Stimulated activated effector memory CD8-positive, alpha-beta T cell treated with anti-CD3 and anti-CD28 coated beads, Interleukin-12 subunit alpha, Interleukin-12 subunit beta, amount 100 ng/mL, for 72 hours (primary cell): ENCODE results near the gene TSPAN16.
"Not testable (repeated sequence)": the region's sequence is repeated elsewhere in the genome, so short reads cannot be mapped to it uniquely, and the experiment has no call there.

Experiments
- ATAC-seq: fragments of 150-1000 bp; cut with Tn5 transposase; 2 replicates; pipeline ENCODE4 v1.10.0; 2021
- DNase-seq, 2 donors: peaks; one replicate each; pipeline ENCODE4 v3.0.0; 2021 to 2022; ENCODE audit warnings: low spot score in 2 of 2
- H3K27ac Mint-ChIP-seq: one replicate; pipeline ENCODE4 v1.8.0; 2022; ENCODE audit warnings: mild to moderate bottlenecking, mixed read lengths
- H3K36me3 Mint-ChIP-seq: one replicate; pipeline ENCODE4 v1.8.0; 2022; ENCODE audit warnings: mild to moderate bottlenecking, mixed read lengths
- H3K4me1 Mint-ChIP-seq: one replicate; pipeline ENCODE4 v1.8.0; 2022; ENCODE audit warnings: mixed read lengths
- H3K4me3 Mint-ChIP-seq: one replicate; pipeline ENCODE4 v1.8.0; 2022; ENCODE audit warnings: mild to moderate bottlenecking, mixed read lengths
- H3K9me3 Mint-ChIP-seq: one replicate; pipeline ENCODE4 v1.8.0; 2022; ENCODE audit warnings: mixed read lengths

TSPAN16 gene

DNA sequence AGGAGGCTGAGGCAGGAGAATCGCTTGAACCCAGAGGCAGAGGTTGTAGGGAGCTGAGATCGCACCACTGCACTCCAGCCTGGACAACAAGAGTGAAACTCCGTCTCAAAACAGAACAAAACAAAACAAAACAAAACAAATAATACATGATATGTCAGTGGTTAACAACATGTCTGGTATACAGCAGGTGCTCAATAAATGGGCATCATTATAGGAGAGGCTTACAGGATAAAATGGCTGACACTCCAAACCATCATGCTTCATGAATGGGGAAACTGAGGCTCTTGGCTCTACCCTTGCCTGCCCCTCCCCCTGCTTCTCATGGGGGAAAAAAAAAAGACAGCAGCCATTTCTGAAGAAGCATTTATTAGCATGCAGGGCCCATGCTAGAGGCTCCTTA is 46.5 kb downstream of the TSPAN16 start:
- ATAC-seq (no peak), DNase-seq (no peak)
- Mint-ChIP-seq H3K36me3 (peaks cover 21% of the 10 kb centered on the region), H3K27ac (no peak overlapping the region), H3K4me1 (peaks cover 49% of the 10 kb centered on the region), H3K4me3 (no peak overlapping the region), H3K9me3 (no peaks in the 10 kb centered on the region)

DNA sequence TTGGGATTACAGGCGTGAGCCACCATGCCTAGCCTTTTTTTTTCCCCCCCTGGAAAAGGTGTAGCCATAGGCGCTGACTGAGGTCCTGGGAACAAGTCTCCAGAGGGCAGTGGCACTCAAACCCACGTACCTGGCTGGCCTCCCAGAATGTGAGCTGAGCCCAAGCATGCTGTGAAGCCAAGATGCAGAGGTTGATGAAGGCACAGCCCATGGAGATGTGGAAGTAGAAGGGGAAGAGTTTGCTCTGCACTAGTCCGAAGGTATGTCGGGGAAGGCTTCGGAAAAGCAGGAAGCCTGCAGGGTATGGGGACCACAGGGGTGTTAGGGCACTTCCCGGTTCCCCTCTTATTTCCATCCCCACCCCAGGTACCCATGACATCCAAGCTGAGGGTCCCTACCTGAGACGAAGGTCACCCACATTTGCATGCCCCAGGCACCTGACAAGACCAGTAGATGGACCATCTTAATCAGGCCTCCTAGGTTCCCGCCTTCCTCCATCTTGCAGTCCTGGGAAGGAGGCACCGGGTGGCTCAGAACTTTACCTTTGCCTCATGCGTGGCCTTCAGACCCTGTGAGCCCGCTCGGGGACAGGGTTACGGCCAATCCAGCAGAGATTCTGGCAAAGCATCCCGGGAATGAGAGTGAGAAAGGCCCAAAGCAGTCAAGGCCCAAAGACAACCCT is 49.3 kb downstream of the TSPAN16 start:
- H3K4me1 Mint-ChIP-seq = peaks cover 40% of the 10 kb centered on the region
- H3K4me3 Mint-ChIP-seq = peak overlapping the region; percentile 99
- H3K36me3 Mint-ChIP-seq = peaks cover 24% of the 10 kb centered on the region
- DNase-seq = no peak
- ATAC-seq = no peak
- peak overlapping the region; percentile 99 for H3K27ac Mint-ChIP-seq
- peaks cover 4% of the 10 kb centered on the region for H3K9me3 Mint-ChIP-seq

DNA sequence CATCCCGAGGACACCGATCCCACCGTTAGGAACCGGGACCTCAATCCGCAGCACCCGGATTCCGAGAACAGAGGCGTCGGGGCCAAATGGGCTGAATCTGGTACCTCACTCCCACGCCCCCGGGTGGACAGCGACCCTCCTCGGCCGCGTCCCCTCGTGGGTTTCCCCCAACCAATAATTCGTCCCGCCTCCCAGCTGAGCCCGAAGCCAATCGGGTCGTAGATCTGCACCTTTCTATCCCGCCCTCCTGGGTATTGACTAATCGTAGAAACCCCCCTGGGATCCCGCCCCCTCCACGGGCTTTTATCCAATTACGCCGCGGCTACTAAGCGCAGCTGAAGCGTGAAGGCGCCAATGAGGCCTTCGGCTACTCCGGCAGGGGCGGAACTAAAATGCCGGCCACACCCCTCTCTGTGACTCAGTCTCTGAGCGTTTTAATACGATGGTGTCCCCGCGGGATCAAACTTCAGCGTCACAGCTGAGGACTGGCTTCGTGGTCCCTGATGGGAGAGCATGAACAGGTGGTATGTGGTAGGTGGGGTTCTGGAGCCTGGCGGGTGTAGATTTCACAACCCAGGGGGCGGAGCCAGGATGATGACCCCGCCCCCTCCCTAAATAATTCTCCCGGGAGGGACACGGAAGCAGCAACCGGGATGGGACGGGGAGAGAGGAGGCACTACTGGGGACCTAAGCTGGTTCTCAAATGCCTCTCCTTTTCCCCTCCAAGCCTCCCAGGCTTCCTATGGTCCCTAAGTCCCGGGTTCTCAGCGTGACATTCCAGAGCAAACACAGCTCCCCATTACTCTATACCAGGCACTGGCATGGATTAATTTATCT is 50.4 kb downstream of the TSPAN16 start, which contains the start of the genes CCDC159 and TMEM205:
TSS of gene CCDC159 (plus strand) at position 416 of the 837 bp plus-strand sequence. CDS start at position 504, 88 bp downstream.
TSS of gene TMEM205 (minus strand) at position 165 of the 837 bp plus-strand sequence. CDS start 649 bp downstream, outside the sequence.
- ATAC-seq (peak; percentile 97), DNase-seq (peak; percentile 88 to 97)
- H3K9me3 Mint-ChIP-seq = peaks cover 4% of the 10 kb centered on the region
- H3K4me1 Mint-ChIP-seq = peaks cover 40% of the 10 kb centered on the region
- peak within 1 kb of the TSS; percentile 99 for H3K4me3 Mint-ChIP-seq
- H3K27ac Mint-ChIP-seq = peak within 1 kb of the TSS; percentile 99
- peaks cover 24% of the 10 kb centered on the region for H3K36me3 Mint-ChIP-seq

DNA sequence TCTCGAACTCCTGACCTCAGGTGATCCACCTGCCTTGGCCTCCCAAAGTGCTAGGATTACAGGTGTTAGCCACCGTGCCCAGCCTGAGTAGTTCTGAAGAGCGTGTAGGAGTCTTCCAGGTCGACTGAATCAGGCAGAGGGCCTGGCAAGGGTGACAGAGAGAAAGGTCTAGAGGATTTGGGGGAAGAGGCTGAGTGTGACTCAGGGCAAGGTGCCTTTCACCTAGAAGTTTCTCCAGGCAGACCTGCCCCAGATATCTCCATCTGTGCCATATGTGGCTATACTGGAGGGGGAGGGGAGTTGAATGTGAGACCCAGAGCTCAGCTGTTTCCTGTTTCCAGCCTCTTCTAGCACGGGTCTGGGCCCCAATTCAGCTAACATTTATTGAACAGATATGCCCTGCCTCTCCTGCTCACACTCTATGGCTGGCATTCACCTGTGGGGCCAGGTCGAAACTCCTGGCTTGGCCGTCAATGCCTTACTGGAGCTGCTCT is 51.6 kb downstream of the TSPAN16 start:
- H3K27ac Mint-ChIP-seq = peak overlapping the region; percentile 99
- DNase-seq (no peak), ATAC-seq (no peak)
- H3K9me3 Mint-ChIP-seq = peaks cover 4% of the 10 kb centered on the region
- peak overlapping the region; percentile 99 for H3K4me3 Mint-ChIP-seq
- peaks cover 40% of the 10 kb centered on the region for H3K4me1 Mint-ChIP-seq
- H3K36me3 Mint-ChIP-seq = peaks cover 17% of the 10 kb centered on the region

DNA sequence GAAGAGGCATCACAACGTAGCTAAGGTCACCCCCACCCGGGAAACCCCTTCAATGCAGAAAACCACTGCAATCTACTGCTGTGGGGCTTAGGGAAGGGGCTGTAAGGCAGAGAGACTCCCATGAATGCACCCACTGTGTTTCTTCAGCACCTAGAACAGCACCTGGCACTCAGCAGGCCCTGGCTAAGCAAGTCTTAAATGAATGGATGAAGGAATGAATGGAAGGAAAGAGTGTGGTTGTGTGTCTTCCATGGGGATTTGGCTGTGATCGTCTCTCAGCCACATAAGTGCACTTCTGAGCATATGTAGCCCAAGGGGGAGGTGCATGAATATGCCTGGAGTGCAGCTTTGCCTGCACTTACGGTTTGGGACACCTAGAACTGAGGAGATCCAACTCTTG is 53.2 kb downstream of the TSPAN16 start:
- Mint-ChIP-seq H3K4me3 (no peak overlapping the region), H3K4me1 (peaks cover 39% of the 10 kb centered on the region), H3K27ac (no peak overlapping the region), H3K9me3 (peaks cover 4% of the 10 kb centered on the region), H3K36me3 (peaks cover 13% of the 10 kb centered on the region)
- DNase-seq (no peak), ATAC-seq (no peak)

DNA sequence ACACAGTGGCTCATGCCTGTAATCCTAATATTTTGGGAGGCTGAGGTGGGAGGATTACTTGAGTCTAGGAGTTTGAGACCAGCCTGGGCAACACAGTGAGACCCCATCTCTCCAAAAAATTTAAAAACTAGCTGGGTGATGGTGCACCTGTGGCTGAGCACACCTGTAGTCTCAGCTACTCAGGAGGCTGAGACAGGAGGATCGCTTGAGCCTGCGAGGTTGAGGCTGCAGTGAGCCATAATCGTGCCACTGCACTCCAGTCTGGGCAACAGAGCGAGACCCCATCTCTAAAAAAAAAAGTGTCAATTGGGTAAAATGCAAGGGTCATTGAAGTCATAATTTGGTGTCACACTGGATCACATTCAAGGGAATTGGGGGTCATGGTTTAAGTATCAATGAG is 58.1 kb downstream of the TSPAN16 start:
- not testable (repeated sequence) for H3K36me3 Mint-ChIP-seq, DNase-seq, H3K9me3 Mint-ChIP-seq, H3K27ac Mint-ChIP-seq, ATAC-seq
- Mint-ChIP-seq H3K4me3 (peak overlapping the region; percentile 70), H3K4me1 (peaks cover 16% of the 10 kb centered on the region)

DNA sequence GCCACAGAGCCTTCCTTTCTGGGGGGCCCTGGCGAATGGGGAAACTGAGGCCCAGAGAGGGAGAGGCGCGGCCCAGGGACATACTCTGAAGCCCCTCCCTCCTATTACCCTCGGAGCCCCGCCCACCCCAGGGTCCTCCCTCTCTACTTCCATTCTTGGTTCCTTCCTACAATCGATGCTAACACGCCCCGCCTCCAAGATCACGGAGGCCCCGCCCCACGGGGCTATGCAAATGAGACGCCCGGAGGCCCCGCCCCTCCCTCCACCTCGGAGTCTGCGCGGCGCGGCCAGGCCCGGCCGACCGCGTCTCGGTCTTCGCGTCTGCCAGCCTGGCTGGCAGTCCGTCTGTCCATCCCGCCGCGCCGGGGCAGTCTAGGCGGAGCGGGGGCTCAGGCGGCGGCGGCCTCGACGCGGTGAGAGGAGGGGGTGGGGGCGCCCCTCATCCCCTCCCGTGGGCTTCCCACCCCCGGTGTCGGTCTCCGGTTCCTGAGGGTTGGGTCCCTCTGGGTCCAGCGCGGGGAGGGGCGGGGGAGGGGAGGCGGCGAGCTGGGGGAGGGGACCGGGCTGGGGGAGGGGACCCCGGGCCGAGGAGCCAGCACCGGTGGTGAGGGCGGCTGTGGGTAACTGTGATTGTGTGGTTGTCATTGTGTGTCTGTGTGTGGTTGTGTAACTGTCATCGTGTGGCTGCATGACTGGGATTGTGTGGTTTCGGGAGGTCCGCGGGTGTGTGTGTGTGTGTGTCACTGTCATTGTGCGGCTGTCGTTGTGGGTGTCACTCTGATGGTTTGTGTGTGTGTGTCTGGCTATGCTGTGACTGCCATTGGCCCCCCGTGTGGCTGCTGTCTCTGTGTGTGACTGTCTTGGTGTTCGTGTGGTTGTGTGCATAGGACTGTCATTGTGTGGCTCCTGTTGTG is 59.5 kb downstream of the TSPAN16 start, which contains the start of gene PLPPR2:
TSS of gene PLPPR2 (plus strand) at position 273 of the 914 bp plus-strand sequence. CDS start 2,242 bp downstream, outside the sequence.
- ATAC-seq = peak; percentile 84
- peak within 1 kb of the TSS; percentile 70 for H3K4me3 Mint-ChIP-seq
- no peaks in the 10 kb centered on the region for H3K9me3 Mint-ChIP-seq
- peaks cover 16% of the 10 kb centered on the region for H3K4me1 Mint-ChIP-seq
- DNase-seq = peak; percentile 71 to 88
- H3K27ac Mint-ChIP-seq = peak within 1 kb of the TSS; percentile 53
- H3K36me3 Mint-ChIP-seq = no peaks in the 10 kb centered on the region

DNA sequence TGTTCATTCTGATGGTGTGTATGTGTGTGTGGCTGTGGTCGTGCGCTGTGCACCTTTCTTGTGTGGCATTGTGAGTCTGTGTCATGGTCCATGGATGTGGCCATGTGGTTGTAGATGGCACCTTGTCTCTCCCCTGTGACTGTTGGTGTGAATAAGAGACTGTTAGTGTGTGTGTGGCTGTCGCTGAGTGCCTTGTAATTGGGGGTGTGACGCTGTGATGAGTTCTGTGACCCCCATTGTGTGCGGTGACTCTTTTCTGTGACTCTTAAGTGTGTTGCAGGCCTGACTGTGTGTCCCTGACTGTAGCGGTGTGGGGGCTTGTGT is 60.1 kb downstream of the TSPAN16 start:
- H3K4me3 Mint-ChIP-seq = peak overlapping the region; percentile 70
- peak overlapping the region; percentile 53 for H3K27ac Mint-ChIP-seq
- peaks cover 16% of the 10 kb centered on the region for H3K4me1 Mint-ChIP-seq
- ATAC-seq (peak; percentile 35), DNase-seq (no peak)
- no peaks in the 10 kb centered on the region for H3K36me3 Mint-ChIP-seq
- no peaks in the 10 kb centered on the region for H3K9me3 Mint-ChIP-seq

DNA sequence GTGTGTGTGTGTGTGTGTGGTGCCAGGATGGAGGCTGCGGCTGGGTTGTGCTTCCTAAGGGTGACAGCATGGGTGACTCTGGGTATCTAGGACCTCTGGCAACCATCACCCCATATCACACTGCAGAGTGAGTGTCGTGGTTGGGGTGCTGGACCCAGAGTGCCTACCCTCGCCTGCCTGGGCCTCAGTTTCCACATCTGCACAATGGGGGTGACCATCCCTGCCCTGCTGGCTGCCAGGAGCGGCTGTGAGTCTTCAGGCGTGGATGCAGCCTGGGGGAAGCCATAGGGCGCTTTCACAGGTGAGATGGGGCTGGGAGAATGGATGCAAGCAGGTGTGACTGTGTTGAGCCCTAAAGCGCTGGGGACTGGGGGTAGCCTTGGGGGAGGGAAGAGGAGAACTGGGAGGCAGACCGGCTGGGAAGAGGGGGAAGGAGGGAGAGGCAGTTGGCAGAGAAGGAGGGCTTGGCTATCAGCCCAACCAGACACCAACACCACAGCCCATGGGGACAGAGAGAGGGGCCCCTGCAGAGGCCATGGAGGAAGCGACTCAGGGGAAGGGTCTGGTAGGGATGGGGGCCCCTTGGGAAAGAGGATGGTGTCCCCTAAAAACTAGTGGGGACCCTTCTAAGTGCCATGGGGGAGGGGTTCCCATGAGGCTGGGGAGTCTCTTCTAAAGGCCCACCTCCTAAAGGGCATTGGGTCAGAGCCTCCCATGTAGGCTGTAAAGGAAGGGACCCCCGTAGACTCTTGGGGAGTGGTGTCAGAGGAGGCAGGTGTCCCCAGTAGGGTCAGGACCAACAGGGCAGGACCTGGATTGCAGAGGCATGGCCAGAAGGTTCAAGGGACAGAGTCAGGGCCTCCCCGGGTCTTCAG is 61.0 kb downstream of the TSPAN16 start:
- peak overlapping the region; percentile 53 for H3K27ac Mint-ChIP-seq
- peak overlapping the region; percentile 70 for H3K4me3 Mint-ChIP-seq
- ATAC-seq (no peak), DNase-seq (no peak)
- no peaks in the 10 kb centered on the region for H3K9me3 Mint-ChIP-seq
- peaks cover 22% of the 10 kb centered on the region for H3K4me1 Mint-ChIP-seq
- no peaks in the 10 kb centered on the region for H3K36me3 Mint-ChIP-seq

DNA sequence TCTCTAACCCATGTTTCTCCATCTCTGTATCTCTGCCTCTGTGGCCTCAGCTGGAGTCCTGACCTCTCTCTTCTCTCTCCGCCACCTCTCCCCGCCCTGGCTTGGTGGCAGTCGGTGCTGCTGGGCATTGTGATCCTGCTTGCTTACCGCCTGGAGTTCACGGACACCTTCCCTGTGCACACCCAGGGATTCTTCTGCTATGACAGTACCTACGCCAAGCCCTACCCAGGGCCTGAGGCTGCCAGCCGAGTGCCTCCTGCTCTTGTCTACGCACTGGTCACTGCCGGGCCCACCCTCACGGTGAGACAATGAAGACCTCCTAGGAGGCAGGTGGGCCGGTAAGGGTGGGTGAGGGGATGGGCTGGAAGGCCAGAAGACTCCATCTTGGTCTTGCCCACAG is 63.5 kb downstream of the TSPAN16 start:
- Mint-ChIP-seq H3K4me3 (no peak overlapping the region), H3K9me3 (no peaks in the 10 kb centered on the region), H3K27ac (no peak overlapping the region), H3K36me3 (no peaks in the 10 kb centered on the region), H3K4me1 (peaks cover 24% of the 10 kb centered on the region)
- no peak for DNase-seq
- no peak for ATAC-seq

DNA sequence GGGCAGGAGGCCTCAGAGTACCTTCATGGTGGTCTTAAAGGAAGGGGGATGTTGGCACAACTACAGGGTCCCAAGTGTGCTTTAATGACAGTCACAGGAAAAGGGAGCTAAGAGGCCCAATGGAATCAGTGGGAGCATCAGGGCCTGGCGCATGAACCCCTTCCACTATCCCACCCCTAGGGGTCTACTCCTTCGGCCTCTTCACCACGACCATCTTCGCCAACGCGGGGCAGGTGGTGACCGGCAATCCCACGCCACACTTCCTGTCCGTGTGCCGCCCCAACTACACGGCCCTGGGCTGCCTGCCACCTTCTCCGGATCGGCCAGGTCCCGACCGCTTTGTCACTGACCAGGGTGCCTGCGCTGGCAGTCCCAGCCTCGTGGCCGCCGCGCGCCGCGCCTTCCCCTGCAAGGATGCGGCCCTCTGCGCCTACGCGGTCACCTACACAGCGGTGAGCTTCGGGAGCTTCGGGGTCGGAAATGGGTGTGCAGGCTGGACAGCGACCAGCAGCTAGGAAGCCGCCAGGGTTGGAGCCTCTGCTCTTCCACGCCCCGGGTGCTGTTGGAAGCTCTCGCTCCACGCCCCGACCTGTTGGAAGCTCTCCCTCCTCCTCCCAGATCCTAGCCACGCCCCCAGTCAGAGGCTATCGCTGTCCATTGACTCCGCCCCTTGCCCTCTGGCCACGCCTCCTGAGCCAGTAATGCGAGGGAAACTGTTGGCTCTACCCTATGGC is 65.2 kb downstream of the TSPAN16 start:
- Mint-ChIP-seq H3K4me1 (peaks cover 14% of the 10 kb centered on the region), H3K9me3 (no peaks in the 10 kb centered on the region), H3K4me3 (no peak overlapping the region), H3K36me3 (no peaks in the 10 kb centered on the region), H3K27ac (no peak overlapping the region)
- ATAC-seq (no peak), DNase-seq (no peak)

DNA sequence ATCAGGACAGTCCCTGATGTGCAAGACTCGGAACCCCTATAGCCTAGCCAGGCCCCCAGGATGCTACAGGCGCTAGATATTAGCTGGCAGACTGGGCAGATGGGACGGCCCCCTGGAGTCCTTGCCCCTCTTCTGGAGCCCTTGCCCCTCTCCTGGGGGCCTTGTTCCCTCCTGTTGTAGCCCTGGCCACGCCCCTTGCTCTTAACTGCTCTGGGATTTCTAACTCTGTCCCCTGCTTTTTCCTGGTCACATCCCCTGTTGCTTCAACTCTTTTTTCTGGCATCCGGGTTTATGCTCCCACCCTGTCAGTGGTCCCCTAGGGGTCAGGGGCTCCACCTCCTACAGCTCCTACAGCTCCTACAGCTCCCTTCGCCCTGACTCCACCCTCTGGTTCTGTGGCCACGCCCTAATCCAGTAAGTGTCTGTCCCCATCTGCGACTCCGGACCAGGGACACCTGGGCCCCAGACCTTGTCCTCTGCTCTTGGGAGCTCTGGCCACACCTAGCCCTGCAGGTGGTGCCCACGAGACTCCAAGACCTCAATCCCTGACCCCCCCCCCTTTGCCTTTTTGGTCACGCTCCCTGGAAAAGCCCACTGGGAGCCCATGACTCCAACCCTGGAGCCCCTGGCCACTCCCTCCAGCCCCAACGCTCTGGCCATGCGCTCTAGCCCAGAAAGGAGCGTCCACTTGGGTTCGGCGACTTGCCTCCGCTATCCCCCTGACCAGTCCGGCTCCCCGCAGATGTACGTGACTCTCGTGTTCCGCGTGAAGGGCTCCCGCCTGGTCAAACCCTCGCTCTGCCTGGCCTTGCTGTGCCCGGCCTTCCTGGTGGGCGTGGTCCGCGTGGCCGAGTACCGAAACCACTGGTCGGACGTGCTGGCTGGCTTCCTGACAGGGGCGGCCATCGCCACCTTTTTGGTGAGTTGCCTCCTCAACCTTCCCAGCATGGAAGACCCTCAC is 66.1 kb downstream of the TSPAN16 start:
- H3K27ac Mint-ChIP-seq = no peak overlapping the region
- H3K4me1 Mint-ChIP-seq = peaks cover 9% of the 10 kb centered on the region
- H3K36me3 Mint-ChIP-seq = peaks cover 4% of the 10 kb centered on the region
- no peak for DNase-seq
- no peaks in the 10 kb centered on the region for H3K9me3 Mint-ChIP-seq
- H3K4me3 Mint-ChIP-seq = no peak overlapping the region
- ATAC-seq = no peak

DNA sequence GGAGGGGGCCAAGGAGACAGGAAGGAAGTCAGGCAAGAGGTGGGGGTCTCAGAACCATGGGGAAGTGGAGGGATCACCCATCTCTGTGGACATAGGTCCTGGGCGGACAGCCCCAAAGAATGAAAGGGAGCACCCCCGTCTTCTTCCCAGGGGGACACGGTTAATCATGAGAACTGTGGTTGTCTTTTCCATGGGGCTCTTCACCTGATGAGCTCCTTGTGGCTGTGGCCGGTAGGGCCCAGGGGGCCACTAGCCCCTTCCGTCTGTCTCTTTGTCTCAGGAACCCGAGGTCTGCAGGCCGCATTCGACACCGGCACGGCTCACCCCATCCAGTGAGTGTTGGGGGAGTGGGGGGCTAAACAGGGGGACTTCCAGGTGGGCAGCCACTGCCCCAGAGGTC is 67.9 kb downstream of the TSPAN16 start:
- Mint-ChIP-seq H3K36me3 (peaks cover 11% of the 10 kb centered on the region), H3K4me1 (peaks cover 9% of the 10 kb centered on the region), H3K27ac (no peak overlapping the region), H3K4me3 (no peak overlapping the region), H3K9me3 (no peaks in the 10 kb centered on the region)
- DNase-seq (no peak), ATAC-seq (no peak)
